ENCODE results near the gene PRDM10.

PRDM10 gene

DNA sequence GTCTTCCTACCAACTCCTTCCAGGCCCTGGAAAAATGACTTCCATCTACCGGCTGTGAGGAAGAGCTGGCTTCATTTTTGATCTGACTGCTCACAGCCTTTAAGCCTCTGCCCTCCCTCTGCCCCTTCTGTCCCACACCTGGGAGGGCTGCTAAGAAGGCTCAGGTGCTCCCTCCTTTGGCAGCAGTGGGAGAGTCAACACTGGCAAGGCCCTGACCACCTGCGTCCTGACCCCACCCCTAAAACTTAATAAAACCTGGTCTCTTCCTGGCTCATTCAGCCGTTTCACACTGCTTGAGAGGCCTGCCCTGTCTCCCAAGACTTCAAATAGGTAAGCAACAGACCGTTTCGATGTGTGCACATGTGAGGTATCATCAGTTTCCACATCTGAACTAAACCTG, 55.2 kb downstream of the PRDM10 start:
- no peak for DNase-seq (ENCODE audit: low read depth in 2 of 2)

DNA sequence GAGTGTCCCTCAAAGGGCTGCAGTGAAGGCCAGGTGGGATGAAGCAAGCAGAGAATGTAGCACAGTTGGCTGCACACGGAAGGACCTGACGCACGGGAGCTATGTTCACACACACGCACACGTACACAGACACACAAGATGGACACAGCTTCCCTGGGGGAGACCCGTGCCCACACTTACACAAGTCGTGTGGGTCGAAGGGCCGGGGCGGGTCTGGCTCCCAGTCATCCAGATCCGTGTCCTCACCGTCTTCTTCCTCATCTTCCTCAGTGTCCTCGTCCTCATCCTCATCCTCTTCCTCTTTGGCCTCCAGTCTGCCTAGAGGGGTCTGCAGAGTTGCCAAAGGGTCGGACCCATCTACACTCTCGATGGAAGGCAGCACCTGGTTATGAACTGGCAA, 55.7 kb downstream of the PRDM10 start:
- DNase-seq (ENCODE audit: low read depth in 2 of 2), result no peak

DNA sequence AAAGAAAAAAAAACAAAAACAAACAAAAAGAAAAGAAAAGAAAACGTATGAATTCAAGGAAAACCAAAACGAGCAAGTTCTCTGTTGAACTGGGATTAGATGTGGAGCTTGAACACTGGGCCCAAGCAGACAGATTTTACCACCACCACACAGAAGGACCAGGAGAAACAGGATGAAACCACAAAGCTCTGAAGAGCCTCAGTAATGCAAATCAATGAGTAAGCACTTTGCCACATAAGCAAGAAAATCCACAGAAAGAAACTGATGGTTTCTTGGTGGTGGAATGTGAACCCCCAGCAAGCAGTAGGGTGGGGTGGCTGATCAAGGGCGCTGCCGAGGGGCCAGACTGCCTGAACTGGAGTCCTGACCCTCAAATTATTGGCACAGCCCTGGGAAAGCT, 56.4 kb downstream of the PRDM10 start:
- no peak for DNase-seq (ENCODE audit: low read depth in 2 of 2)

DNA sequence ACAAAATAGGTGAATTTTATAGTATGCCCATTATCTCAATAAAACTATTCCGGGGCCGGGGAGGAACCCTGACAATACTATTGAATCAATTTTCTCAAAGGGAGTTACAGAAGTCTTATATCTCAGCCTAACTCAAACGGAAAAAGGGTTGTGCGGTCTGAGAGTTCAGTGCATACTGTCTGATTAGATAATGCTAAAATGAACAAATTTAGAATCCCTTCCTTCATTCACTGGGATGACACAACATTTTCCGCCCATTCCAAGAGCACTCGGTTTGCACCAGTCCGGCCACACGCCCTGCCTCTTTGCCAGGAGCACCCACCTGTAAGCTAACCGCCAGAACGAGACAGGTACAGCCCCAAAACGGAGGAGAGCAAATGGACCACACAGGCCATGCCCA, 57.3 kb downstream of the PRDM10 start:
- no peak for DNase-seq (ENCODE audit: low read depth in 2 of 2)

DNA sequence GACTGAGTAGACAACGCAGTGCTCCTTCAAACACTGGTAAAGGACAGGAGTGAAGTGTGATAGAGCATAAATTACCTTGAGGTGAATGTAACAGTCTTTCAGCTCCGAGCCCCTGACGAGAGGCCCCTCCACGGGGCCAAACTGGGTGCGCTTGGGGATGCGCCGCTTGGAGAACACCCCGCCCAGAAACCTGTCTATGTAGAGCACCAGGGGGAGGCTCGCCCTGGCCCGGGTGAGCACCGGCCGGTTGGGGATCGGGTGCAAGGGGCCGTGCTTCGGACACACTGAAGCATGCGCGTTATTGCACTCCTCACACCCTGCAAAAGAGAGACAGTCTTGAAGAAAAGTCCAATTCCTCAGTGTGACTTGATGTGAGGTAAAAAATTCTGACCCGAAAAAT, 57.9 kb downstream of the PRDM10 start:
- DNase-seq (ENCODE audit: low read depth in 2 of 2), result no peak

DNA sequence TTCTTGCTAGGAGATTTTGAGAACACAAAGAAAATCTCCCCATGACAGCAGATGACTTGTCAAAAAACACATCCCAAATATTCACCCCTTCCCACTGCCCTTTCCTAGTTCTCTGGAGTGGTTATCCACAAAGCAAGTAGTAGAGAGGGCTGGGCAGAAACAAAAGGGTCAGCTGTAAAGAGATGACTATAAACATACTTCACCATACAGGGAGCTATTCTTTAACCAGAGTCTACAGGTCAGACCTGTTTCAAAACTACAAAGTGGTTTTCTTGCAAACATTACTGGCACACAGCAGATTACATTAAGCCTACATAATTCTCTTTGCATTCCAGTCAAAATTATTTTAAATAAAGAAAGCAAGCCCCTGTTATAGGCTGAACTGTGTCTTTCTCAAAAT, 59.6 kb downstream of the PRDM10 start:
- no peak for DNase-seq (ENCODE audit: low read depth in 2 of 2)

DNA sequence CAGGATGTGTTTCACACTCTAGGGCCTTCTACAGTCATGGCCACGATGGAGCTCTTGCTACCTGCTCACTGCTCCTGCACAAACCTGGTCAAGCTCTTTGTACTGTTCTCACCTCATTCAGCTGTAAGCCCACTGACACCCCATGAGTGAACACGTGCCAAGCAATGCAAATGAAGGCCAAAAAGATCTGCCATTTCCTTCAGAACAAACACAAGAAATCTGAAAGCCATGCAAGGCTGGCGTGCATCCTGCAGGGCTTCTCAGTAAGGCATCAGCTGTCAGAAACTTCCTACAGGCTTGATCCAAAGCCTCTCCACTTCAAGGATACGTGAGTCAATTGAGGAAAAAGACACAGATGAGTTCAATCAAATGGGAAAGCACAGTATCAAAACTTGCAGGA, 63.1 kb downstream of the PRDM10 start:
- no peak for DNase-seq (ENCODE audit: low read depth in 2 of 2)

DNA sequence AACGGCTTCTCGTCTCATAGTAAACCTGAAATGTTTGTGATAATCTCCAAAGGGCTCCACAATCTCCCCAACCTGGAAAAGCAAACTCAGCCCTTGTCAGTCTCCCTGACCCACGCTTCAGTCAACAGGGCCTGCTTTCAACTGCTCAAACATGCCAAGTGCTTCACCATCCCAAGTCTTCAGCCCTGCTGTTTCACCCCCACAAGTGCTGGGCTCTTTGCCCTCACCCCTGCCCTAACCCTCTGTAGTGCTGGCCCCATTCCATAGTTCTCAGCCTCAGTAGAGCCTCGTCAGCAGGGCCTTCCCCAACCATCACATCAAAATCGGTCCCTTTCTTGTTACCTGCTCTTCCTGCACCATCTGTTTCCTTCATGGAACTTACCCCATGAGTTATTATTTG, 63.9 kb downstream of the PRDM10 start:
- DNase-seq (ENCODE audit: low read depth in 2 of 2), result no peak

DNA sequence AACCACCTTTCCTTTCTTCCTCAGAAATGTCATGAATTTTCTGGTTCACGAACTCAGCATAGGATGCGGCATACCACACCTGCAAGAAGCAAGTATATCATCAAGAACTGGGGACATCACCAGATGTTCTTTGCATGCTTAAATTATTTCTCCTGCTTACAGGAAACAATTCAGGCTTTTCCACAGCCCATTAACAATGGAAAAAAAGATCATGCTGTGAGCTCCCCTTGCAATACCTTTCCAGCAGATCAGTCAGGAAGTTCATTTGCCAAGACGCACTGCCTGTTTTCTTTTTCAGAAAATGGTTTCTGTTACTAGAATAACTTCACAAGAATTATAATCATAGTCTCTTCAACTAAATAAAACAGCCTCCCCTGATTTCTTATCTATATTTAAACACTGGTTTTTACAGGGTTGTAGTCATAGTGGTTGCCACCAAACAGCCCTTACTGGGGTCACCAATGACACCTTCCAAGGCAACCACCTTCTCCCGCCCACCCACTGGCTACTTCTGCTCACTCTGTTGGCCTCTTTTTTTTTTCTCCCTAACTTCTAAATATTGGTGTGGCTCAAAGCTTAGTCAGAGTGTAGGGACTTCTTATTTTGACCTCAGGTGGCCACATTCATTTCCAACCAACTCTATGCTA, 64.9 kb downstream of the PRDM10 start:
- no peak for DNase-seq (ENCODE audit: low read depth in 2 of 2)

DNA sequence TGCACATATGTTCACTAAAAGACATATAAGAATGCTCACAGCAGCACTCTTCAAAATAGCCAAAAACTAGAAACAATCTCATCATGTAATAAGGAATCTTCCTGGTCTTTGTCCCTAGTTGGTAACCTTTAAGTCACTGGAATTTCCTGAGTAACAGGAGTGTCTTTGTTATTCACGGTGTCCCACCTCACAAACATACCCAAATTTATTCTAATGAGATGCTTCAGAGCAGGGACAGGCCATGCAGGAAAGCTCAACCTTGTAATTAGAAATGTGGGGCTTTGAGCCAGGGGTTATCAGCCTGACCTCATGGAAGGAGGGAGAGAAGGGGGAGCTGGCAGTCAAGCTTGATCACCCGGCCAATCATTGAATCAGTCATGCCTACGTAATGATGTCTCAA, 66.9 kb downstream of the PRDM10 start:
- no peak for DNase-seq (ENCODE audit: low read depth in 2 of 2)

DNA sequence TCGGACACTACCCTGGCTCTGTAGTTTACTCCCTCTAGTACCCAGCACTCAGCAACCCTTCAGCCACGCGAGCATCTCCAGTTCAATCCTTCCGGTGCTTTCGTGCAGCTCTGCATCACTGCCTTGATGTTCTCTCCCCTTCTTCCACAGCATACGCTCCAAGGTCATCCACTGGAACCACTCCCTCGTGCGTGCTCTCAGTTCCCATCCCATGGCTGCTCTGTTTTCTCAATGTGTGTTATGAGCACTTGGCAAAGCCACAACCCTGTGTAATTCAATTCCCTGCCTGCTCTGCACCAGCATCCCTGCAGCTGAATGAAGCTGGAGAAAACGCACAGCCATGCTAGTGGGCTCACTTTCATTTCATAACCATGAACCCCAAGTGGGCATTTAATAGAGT, 68.7 kb downstream of the PRDM10 start:
- no peak for DNase-seq (ENCODE audit: low read depth in 2 of 2)

DNA sequence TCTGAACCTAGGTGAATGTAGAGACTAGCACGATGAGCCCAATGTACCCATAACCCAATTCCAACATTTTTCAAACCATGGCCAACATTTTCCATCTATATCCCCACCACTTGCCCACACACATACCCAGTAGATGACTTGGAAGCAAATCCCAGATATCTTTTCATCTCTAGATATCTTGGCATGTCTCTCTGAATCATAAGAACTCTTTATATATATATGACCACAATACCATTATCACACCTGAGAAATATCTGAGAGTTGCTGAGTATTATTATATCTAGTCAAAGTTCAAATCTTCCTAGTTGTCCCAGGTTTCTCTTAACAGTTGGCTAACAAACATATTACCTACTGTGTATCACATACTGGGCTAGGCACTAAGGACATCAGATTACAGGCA, 69.4 kb downstream of the PRDM10 start:
- no peak for DNase-seq (ENCODE audit: low read depth in 2 of 2)

DNA sequence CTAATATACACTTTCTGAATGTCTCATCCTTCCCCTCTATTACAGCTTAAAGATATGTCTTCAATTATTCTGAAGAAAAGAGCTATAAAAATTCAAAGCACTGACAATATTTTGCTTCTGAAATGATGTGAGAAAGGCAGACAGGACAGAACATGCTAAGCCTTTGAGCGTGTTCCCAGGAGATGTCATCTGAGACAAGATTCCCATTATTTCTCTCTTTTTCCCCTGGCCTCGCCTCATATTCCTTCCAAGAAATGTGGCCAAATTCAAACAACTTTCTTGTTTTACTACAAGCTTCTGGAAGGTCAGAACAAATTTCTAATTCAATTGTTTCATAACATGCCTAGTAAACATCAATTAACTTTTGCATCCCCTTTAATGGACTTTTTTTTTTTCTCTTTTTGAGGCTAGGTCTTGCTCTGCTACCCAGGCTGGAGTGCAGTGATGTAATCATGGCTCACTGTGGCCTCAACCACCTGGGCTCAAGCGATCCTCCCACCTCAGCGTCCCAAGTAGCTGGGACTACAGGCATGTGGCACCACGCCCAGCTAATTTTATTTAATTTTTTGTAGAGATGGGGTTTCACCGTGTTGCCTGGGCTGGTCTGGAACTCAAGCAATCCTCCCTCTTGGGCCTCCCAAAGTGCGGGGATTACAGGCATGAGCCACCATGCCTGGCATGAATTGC, 70.1 kb downstream of the PRDM10 start:
- no peak for DNase-seq (ENCODE audit: low read depth in 2 of 2)

DNA sequence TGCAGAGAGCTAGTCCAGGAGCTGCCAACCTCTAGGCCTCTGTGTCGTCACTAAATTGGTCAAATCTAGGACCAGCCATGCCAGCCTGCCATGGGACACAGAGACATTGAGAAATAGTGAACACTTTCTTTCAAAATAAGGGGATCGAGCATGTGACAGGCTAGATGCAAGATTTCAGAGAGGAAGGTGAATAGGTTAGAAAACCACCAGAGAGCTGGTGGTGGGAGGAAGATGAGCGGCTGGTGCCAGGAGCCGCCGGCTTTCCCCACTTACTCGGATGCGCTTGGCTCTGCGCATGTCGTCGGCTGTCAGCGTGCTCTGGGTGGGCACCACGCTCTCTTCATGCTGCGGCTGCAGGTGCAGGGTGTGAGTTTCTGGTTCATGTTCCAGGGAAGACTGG, 71.9 kb downstream of the PRDM10 start:
- no peak for DNase-seq (ENCODE audit: low read depth in 2 of 2)

DNA sequence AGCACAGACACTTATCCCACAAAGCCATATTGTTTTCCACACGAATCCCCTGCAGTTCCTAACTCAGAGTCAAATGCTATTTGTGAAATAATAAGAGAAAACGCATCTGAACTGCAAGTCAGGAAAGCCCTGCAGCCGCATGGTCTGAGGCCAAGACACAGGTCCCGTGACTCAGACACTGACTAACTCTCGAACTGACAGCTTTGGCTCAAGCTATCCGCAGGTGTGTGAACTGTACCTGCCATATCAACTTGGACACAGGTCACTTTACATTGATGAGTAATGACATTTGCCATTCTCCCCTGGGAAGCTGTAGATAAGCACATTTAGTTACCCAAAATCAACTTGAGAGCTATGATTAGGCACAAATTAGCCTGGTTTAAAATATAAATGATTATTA, 72.3 kb downstream of the PRDM10 start:
- no peak for DNase-seq (ENCODE audit: low read depth in 2 of 2)

DNA sequence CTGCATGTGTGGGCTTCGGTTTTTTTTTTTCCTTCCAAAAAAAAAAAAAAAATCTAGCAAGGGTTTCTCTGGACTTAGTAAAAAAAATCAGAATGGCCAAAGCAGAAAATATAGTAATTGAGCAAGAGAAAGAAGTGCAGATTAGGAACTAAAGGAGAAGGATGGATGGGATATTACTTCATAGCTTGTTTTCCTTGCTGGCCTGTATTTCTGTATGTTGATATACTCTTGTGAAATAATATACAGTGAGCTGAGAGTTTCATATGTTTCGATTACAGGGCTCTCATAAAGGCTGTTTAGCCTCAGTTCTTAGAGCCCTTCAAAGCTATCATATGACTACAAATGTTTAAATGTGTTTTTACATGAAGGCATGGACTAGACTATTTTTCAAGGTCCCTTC, 72.9 kb downstream of the PRDM10 start:
- DNase-seq (ENCODE audit: low read depth in 2 of 2), result no peak

DNA sequence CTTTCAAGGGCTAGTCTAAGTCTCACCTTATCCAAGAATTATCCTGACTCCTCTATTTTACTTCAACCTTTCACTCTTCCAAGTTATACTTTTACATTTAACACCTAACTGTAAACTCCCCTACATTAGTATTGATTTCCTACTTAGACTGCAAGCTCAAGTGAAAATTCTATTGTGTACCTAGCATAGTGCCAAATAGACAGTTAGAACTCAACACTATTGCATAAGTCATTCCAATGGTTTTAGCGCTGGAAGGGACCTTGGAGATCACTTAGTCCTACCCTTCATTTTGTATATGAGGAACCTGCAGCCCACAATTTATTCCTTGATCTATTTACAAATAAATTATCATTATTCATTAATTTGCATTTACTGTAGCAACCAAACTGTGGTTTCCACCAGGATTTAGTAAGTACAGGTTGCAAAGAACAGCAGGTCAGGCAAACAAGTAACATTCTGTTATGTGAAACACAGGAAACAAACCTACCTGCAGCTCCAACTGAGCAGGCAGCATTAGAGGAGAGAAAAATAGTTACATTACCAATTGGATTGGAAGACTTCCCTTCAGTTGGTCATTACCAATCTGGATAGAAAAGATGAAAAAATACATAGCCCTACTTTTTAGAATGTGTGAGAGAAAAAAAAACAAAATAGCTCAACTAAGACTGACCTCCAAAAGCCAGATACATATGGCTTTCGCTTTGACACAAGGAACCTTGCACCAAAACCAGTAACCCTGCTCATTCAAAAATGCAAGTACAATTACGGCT, 73.5 kb downstream of the PRDM10 start:
- DNase-seq (ENCODE audit: low read depth in 2 of 2), result no peak

DNA sequence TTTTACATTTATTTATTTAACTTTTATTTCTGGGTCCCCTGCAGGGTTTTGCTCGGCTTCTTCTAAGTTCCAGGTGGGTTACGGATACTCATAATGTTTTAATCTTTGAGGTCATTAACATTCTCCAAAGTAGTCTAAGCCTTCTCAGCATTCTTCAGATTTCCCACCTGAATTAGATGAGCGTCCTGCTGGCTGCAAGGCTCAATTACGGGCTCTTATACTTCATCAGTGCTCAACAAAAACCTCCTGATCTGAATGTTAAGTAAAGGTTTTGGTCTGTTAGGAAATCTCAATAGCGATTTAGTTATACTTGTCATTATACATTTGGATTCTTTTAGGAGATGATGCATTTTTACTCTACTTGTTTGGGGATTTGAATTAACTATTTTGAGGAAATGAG, 80.0 kb downstream of the PRDM10 start:
- no peak for DNase-seq (ENCODE audit: low read depth in 2 of 2)

DNA sequence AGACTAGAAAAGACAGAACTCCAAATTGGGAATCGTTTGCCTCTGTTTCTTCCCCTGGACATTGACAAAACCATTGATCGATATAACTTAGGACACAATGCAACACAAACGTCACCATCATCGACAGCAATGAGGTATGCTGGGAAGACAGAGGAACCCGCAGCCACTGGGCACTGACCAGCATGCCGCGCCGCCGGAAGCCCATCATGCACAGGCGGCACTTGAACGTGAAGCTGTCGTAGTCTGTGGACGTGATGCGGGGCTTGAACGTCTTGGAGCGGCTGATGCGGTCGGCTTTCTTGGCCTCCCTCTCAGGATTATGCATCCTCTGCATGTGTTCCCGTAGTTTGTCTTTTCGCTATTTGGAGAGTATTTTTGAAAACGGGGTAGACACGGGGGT, 84.3 kb downstream of the PRDM10 start:
- DNase-seq (ENCODE audit: low read depth in 2 of 2), result no peak

DNA sequence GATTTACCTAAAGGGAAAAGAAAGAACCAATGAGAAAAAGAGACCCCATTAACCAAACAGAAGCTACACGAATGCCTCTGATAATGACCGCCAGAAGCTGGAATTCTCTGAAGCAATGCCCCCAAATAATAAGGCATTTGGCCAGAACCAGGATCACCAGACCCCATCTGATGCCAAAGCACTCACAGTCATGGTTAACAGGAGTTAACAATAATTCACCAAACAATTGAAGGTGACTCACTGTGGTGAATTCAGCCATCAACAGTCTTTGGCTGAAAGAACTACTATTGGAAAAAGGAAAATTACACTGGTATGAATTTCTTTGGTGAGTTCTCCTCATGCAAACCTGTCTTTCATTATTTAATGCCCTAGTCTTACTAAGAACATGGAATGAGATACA, 85.4 kb downstream of the PRDM10 start:
- no peak for DNase-seq (ENCODE audit: low read depth in 2 of 2)

DNA sequence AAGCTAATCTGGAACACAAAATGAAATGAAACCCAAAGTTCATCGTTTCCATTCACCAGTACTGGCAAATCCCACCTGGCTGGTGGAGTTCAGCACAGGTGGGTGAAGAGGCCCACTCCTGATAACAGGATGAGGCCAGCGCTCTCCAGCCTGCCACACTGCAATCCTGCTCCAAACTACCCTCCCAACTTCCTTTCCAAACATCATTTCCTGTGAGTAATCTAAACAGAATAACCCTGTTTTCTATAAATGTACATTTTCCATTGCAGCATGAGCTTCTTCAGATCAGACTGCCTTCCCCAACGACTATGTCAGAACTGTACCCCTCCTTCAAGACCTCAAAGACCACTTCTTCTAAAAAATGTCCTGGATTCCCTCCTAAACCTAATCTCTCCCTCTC, 91.3 kb downstream of the PRDM10 start:
- DNase-seq (ENCODE audit: low read depth in 2 of 2), result no peak

DNA sequence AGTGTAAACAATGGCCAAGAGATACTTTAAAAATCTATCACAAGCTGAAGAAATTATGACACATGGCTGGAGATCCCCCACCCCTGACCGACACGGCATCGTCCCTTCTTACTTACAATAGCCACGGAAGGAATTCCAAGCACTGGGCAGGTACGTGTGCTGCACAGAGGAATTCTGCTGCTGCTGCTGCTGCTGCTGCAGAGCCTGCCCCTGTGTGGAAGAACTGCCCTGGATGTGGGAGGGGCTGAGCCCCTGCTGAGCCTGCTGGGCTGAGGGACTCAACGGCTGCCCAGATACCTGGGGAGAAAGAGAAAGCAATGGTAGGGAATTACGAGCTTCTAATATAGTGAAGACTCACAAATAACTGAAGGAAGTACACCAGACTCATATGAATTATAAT, 92.3 kb downstream of the PRDM10 start:
- no peak for DNase-seq (ENCODE audit: low read depth in 2 of 2)

DNA sequence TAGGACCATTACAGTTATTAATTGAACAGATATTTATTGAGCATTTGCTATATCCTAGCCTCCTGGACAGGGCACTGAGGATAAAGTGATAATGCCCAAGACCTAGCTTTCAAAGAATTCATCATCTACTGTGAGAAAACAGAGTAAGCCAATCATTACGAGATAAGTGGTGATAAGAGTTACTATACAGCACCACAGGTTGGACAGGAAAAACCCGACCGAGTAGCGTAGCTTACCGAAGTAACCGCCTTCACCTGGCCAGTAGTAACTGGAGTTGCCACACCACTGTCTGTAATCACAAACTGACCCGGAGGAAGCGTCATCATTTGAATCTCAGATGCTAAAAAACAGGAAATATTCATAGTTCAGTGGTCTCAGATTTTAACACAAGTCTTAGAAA, 97.2 kb downstream of the PRDM10 start:
- no peak for DNase-seq (ENCODE audit: low read depth in 2 of 2)
